NB4 (cell line): ENCODE measurements around the gene CDK9.

ENCODE experiments used
- DNase-seq: peaks from one replicate; pipeline ENCODE4 v3.0.0; 2010; ENCODE audit warnings: low read depth
- H3K4me3 ChIP-seq: one replicate; pipeline ENCODE4 v1.5.1; 2011; ENCODE audit warnings: mild to moderate bottlenecking, low read depth, low read length, moderate library complexity
- MYC ChIP-seq: IDR thresholded peaks from 2 replicates; pipeline ENCODE4 v1.6.1; 2011; ENCODE audit warnings: low read depth, low read length
- POLR2A ChIP-seq: IDR thresholded peaks from 2 replicates; pipeline ENCODE4 v1.6.1; 2011; ENCODE audit warnings: mild to moderate bottlenecking; ENCODE audit not compliant: insufficient read length; ENCODE audit errors: extremely low read depth
- TF ChIP-seq, protein P1 (sequence below): IDR thresholded peaks from 2 replicates; pipeline ENCODE4 v1.6.1; 2011; ENCODE audit warnings: low read depth, low read length
- TF ChIP-seq, protein P2 (sequence below): IDR thresholded peaks from one replicate; pipeline ENCODE4 v1.5.1; 2012; ENCODE audit warnings: low read depth, low read length

CDK9 gene

DNA sequence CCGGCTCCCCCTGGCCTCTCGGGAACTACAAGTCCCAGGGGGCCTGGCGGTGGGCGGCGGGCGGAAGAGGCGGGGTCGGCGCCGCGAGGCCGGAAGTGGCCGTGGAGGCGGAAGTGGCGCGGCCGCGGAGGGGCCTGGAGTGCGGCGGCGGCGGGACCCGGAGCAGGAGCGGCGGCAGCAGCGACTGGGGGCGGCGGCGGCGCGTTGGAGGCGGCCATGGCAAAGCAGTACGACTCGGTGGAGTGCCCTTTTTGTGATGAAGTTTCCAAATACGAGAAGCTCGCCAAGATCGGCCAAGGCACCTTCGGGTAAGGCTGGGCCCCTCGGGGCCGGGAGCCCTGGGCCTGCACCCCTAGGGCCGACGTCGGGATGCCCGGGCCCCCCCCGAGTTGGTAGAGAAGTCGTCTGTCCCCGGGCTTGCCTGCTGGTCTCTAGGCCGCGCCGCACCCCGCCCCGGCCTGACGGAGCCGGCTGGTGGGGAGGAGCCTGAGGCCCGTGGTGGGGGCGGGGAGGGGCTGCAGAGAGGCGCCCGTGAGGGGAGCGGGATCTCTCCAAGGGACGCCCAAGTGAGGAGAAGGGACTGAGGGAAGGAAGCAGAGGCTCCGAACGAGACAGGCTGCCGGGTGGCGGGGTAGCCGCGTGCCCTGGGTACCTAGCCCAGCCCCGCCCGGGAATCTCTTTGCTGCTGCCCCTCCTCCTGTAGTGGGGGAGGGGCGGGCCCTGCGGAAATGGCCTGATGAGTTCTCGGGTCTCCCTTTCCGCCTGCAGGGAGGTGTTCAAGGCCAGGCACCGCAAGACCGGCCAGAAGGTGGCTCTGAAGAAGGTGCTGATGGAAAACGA is at the start of gene CDK9:
CDK9 (plus strand) TSS at position 102 of the 840 bp plus-strand sequence; CDS start at position 217, 115 bp downstream.
- peak; percentile 91 for DNase-seq
- TF ChIP-seq, protein P1, sequence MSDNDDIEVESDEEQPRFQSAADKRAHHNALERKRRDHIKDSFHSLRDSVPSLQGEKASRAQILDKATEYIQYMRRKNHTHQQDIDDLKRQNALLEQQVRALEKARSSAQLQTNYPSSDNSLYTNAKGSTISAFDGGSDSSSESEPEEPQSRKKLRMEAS: no peak
- TF ChIP-seq MYC (peak; percentile 40; the same call in 1 of the 2 replicates), POLR2A (peak; percentile 61)
- TF ChIP-seq, protein P2, sequence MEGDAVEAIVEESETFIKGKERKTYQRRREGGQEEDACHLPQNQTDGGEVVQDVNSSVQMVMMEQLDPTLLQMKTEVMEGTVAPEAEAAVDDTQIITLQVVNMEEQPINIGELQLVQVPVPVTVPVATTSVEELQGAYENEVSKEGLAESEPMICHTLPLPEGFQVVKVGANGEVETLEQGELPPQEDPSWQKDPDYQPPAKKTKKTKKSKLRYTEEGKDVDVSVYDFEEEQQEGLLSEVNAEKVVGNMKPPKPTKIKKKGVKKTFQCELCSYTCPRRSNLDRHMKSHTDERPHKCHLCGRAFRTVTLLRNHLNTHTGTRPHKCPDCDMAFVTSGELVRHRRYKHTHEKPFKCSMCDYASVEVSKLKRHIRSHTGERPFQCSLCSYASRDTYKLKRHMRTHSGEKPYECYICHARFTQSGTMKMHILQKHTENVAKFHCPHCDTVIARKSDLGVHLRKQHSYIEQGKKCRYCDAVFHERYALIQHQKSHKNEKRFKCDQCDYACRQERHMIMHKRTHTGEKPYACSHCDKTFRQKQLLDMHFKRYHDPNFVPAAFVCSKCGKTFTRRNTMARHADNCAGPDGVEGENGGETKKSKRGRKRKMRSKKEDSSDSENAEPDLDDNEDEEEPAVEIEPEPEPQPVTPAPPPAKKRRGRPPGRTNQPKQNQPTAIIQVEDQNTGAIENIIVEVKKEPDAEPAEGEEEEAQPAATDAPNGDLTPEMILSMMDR: no peak
- H3K4me3 ChIP-seq: peak within 1 kb of the TSS; percentile 86

DNA sequence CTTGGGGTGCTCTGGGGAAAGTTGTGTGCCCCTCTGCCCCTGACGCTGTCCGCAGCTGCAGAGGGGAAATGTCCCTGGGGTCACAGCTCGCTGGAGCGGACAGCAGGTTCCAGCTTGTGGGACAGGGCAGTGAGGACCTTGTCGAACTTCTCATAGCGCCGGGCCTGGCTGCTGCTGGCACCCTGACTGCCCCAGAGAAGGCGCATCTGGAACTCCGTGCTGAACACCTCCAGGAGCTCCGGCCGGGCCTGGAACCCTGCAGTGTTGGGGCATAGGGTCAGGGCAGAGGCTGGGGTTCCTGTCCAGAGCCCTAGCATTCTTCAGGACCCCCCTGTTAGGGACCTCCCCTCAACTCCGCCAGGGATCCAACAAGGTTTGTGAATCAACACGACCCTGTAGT is 47.2 kb upstream of the CDK9 start:
- no peak for TF ChIP-seq POLR2A
- no peak for TF ChIP-seq MYC
- TF ChIP-seq, protein P1: no peak
- TF ChIP-seq, protein P2: no peak
- H3K4me3 ChIP-seq: no peak overlapping the region
- no peak for DNase-seq

DNA sequence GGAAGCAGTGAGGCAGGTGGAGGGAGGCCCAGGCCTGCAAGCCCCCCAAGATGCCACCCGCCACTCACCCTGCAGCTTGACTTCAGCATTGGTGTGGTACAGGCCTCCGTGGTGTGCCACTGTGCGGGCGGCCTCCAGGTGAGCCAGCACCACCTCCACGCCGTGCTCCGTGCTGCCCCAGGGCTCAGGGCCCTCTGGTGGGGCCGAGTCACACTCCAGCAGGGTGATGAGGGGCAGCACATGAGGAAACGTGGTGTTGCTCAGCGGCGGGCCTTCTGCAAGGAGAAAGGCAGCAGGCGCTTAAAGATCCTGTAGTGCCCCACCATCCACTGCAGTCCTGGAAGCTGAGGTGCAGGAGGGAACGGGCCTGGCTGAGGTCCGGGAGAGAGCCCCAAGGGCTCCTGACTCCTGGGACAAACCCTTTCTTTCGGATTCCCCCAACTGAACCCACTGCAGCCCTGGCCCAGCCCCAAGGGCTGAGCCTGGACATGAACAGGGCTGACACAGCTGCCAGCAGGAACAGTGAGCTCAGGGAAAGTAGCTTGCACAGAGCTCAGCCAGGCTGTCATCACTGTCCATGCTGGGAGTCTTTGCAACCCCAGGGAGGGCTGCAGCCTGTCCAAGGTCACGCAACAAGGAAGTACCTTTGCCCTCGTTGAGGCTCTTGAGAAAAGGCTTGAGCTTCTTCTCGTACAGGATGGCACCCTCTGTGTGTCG is 46.1 kb upstream of the CDK9 start:
- DNase-seq: no peak
- no peak overlapping the region for H3K4me3 ChIP-seq
- TF ChIP-seq POLR2A (no peak), MYC (no peak)
- TF ChIP-seq, protein P1: no peak
- TF ChIP-seq, protein P2: no peak

DNA sequence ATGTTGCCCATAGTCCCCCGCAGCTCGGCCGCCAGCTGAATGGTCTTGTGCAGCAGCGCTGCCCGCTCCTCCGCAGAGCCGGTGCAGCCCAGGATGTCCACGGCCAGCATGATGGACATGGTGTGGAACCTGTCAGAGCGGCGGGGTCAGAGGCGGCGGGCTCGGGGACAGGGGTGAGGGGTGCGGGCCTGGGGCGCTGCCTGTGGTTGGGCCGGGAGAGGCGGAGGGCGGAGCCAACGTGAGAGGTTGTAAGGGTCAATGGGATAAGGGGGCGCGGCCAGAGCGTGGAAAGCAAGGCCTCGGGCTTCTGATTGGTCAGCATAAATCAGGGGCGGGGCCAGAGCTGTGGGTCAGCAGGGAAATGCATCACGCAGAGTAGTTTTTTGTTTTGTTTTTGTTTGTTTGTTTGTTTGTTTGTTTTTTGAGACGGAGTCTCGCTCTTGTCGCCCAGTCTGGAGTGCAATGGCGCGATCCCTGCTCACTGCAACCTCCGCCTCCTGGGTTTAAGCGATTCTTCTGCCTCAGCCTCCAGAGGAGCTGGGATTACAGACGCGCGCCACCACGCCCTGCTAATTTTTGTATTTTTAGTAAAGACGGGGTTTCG is 43.9 kb upstream of the CDK9 start:
- no peak for DNase-seq
- TF ChIP-seq, protein P1: no peak
- TF ChIP-seq, protein P2: no peak
- TF ChIP-seq MYC: no peak
- TF ChIP-seq POLR2A: no peak
- no peak overlapping the region for H3K4me3 ChIP-seq

DNA sequence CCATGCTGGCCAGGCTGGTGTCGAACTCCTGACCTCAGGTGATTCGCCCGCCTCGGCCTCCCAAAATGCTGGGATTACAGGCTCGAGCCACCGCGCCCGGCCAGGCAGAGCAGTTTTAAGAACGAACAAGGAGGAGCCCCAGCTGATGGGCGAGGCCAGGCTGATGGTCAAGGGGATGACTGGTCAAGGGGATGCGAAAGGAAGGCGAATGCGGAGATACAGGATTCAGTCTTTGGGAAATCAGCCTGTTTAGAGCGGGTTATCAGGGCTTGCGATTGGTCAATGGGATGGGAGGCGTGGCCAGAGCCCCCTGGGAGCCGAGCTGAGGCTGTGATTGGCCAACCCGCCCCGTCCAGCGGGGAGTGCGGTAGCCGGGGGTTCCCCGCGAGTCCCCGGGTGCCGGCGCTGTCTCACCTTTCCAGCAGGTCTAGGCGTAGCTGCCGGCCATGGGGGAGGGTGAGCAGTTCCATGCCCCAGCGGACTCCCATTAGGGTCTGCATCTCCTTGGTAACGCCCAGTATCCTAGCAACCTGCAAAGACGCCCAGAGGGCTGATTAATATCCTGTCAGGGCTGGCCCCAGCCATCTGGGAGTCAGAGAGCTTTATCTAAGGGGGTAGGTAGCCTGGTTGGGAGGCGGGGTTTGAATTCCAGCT is 43.3 kb upstream of the CDK9 start:
- TF ChIP-seq POLR2A: no peak
- TF ChIP-seq MYC: no peak
- TF ChIP-seq, protein P2: no peak
- TF ChIP-seq, protein P1: no peak
- DNase-seq: peak; percentile 33
- H3K4me3 ChIP-seq: no peak overlapping the region
